HepG2 (cell line): Measurements from ENCODE around the gene MLLT10. TPM values are rescaled to one million over a fixed set of nuclear protein-coding genes. Genes with fewer than 3 reads are reported as not detected.

ENCODE experiments used
- ARHGAP35 ChIP-seq: sonication (generic); formaldehyde crosslinking; IDR thresholded peaks from 2 replicates; pipeline ENCODE4 v1.9.0; 2022; ENCODE audit warnings: mild to moderate bottlenecking, inconsistent platforms, moderate library complexity, missing genetic modification reagents, borderline replicate concordance
- GATA4 ChIP-seq: sonication (generic); IDR thresholded peaks from 2 replicates; pipeline ENCODE4 v1.6.1; 2016; ENCODE audit warnings: antibody characterized with exemption, low read depth, borderline replicate concordance
- IKZF4 ChIP-seq: sonication (generic); formaldehyde crosslinking; IDR thresholded peaks from 2 replicates; pipeline ENCODE4 v1.5.1; 2020; ENCODE audit warnings: borderline replicate concordance, mild to moderate bottlenecking, low read depth, missing genetic modification reagents; ENCODE audit errors: not compliant biosample characterization
- MAF1 ChIP-seq: sonication (generic); formaldehyde crosslinking; IDR thresholded peaks from 2 replicates; pipeline ENCODE4 v1.5.0; 2020; ENCODE audit warnings: missing genetic modification reagents, borderline replicate concordance
- NR2F6 ChIP-seq, 2 experiments: IDR thresholded peaks; 2 replicates each; pipeline ENCODE4 v1.6.1; 2016; ENCODE audit warnings: antibody characterized with exemption in 1 of 2, mild to moderate bottlenecking in 1 of 2
- SIN3B ChIP-seq: fragments of 150-350 bp; IDR thresholded peaks from 2 replicates; pipeline ENCODE4 v1.6.1; 2014; ENCODE audit warnings: low read length
- SMC3 ChIP-seq: IDR thresholded peaks from 2 replicates; pipeline ENCODE4 v1.6.1; 2011; ENCODE audit warnings: low read length, improper control_type of control experiment
- ZNF280D ChIP-seq: sonication (generic); formaldehyde crosslinking; IDR thresholded peaks from 2 replicates; pipeline ENCODE4 v1.5.1; 2020; ENCODE audit warnings: mild to moderate bottlenecking, missing genetic modification reagents
- ZNF331 ChIP-seq: sonication (generic); formaldehyde crosslinking; IDR thresholded peaks from 2 replicates; pipeline ENCODE4 v1.4.0; 2020; ENCODE audit warnings: missing genetic modification reagents
- ZNF546 ChIP-seq: sonication (generic); formaldehyde crosslinking; conservative IDR thresholded peaks from 2 replicates; pipeline ENCODE4 v1.8.1; 2023; ENCODE audit warnings: mild to moderate bottlenecking, missing genetic modification reagents
- ZNF737 ChIP-seq: sonication (generic); formaldehyde crosslinking; IDR thresholded peaks from 2 replicates; pipeline ENCODE4 v1.5.0; 2020; ENCODE audit warnings: missing genetic modification reagents, mild to moderate bottlenecking, borderline replicate concordance
- polyA plus RNA-seq, 8 experiments: library from polyadenylated mRNA; depleted of rRNA in 3 of 8; stranded (reverse) in 7 of 8; unstranded in 1 of 8; fragments of >200 nt; fragmentation: Illumina TruSeq in 4 of 8; extraction: Trizol in 4 of 8; gene quantifications; 2 replicates each; pipeline versions ENCODE4 v1.2.1 to v1.2.3, GENCODE V29; 2011 to 2016; ENCODE audit warnings: low read depth in 4 of 8, missing spikeins in 1 of 8, mixed read lengths in 1 of 8; ENCODE audit not compliant: insufficient read depth in 1 of 8
- total RNA-seq, 5 experiments: library from RNA; depleted of rRNA; stranded (reverse); fragments of >200 nt; fragmentation: Illumina TruSeq; extraction: Trizol; gene quantifications; 2 replicates each; pipeline ENCODE4 v1.2.3, GENCODE V29; 2016; ENCODE audit warnings: low read depth in 1 of 5
- TF ChIP-seq, protein P1 (sequence below): sonication (generic); formaldehyde crosslinking; IDR thresholded peaks from 2 replicates; pipeline ENCODE4 v1.5.0; 2020; ENCODE audit warnings: mild to moderate bottlenecking, missing genetic modification reagents, moderate library complexity
- TF ChIP-seq, protein P2 (sequence below): sonication (generic); formaldehyde crosslinking; IDR thresholded peaks from 2 replicates; pipeline ENCODE4 v1.5.0; 2020; ENCODE audit warnings: mild to moderate bottlenecking, missing genetic modification reagents
- TF ChIP-seq, protein P3 (sequence below): sonication (generic); formaldehyde crosslinking; IDR thresholded peaks from 2 replicates; pipeline ENCODE4 v1.9.0; 2021; ENCODE audit warnings: missing genetic modification reagents, borderline replicate concordance
- TF ChIP-seq, protein P4 (sequence below): sonication (generic); formaldehyde crosslinking; IDR thresholded peaks from 2 replicates; pipeline ENCODE4 v1.5.1; 2020; ENCODE audit warnings: mild to moderate bottlenecking, missing genetic modification reagents, moderate library complexity

MLLT10 gene
- total and polyA plus RNA-seq, 2 of the 13 experiments (the other 11 are each of a cell fraction or from before 2014, with no cell fraction given): 51.3 to 84.1 TPM

DNA sequence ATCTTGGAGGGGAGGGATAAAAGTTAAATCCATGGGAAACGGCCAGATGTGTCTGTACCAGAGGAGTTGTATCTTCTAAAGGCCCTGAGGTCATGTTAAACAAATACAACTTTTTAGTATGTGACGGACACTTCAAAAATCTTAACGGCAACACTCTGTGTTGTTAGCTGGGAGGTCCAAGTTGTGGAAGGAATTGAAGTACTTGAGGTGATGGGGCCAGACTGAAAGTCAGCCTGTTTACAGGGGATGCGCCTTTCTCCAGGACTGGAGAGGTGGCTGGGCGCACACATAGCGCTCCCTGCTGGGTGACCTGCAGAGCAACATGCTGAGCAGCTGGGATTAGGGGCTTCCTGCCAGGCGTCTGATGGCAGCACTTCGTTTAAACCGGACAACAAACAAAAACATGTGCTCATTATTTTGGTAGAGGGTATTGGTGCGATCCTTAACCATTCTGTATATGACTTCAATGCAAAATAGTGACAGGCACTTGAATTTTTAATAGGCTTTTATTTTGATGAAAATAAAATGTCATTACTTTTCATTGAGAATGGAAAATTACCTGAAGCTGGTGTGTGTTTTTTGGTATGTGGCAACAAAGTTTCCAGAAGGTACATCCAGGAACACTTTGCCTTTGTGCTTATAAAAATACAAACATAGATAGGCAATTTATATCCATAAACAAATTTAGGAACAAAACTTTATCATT is 198.2 kb downstream of the MLLT10 start (continued):
- TF ChIP-seq, protein P1, sequence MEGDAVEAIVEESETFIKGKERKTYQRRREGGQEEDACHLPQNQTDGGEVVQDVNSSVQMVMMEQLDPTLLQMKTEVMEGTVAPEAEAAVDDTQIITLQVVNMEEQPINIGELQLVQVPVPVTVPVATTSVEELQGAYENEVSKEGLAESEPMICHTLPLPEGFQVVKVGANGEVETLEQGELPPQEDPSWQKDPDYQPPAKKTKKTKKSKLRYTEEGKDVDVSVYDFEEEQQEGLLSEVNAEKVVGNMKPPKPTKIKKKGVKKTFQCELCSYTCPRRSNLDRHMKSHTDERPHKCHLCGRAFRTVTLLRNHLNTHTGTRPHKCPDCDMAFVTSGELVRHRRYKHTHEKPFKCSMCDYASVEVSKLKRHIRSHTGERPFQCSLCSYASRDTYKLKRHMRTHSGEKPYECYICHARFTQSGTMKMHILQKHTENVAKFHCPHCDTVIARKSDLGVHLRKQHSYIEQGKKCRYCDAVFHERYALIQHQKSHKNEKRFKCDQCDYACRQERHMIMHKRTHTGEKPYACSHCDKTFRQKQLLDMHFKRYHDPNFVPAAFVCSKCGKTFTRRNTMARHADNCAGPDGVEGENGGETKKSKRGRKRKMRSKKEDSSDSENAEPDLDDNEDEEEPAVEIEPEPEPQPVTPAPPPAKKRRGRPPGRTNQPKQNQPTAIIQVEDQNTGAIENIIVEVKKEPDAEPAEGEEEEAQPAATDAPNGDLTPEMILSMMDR (CRISPR knock-in tag): peak; percentile 86
- TF ChIP-seq, protein P2, sequence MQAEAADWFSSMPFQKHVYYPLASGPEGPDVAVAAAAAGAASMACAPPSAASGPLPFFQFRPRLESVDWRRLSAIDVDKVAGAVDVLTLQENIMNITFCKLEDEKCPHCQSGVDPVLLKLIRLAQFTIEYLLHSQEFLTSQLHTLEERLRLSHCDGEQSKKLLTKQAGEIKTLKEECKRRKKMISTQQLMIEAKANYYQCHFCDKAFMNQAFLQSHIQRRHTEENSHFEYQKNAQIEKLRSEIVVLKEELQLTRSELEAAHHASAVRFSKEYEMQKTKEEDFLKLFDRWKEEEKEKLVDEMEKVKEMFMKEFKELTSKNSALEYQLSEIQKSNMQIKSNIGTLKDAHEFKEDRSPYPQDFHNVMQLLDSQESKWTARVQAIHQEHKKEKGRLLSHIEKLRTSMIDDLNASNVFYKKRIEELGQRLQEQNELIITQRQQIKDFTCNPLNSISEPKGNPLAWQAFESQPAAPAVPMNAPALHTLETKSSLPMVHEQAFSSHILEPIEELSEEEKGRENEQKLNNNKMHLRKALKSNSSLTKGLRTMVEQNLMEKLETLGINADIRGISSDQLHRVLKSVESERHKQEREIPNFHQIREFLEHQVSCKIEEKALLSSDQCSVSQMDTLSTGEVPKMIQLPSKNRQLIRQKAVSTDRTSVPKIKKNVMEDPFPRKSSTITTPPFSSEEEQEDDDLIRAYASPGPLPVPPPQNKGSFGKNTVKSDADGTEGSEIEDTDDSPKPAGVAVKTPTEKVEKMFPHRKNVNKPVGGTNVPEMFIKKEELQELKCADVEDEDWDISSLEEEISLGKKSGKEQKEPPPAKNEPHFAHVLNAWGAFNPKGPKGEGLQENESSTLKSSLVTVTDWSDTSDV (CRISPR knock-in tag): no peak
- TF ChIP-seq ZNF331 (CRISPR knock-in tag) (0 out of 2 replicates have a peak, but pooled peaks have one; percentile 24), NR2F6 (IDR thresholded peaks at IDR 0.05) (no peak), NR2F6 (CRISPR knock-in tag; IDR thresholded peaks at IDR 0.05) (0 out of 2 replicates have a peak, but pooled peaks have one; percentile 23), SMC3 (peak; percentile 49), MAF1 (CRISPR knock-in tag) (no peak), ZNF737 (CRISPR knock-in tag) (no peak), IKZF4 (no peak), ARHGAP35 (CRISPR knock-in tag) (no peak), ZNF280D (CRISPR knock-in tag) (no peak), SIN3B (no peak), GATA4 (no peak), ZNF546 (CRISPR knock-in tag) (no peak)
- TF ChIP-seq, protein P3, sequence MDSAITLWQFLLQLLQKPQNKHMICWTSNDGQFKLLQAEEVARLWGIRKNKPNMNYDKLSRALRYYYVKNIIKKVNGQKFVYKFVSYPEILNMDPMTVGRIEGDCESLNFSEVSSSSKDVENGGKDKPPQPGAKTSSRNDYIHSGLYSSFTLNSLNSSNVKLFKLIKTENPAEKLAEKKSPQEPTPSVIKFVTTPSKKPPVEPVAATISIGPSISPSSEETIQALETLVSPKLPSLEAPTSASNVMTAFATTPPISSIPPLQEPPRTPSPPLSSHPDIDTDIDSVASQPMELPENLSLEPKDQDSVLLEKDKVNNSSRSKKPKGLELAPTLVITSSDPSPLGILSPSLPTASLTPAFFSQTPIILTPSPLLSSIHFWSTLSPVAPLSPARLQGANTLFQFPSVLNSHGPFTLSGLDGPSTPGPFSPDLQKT: no peak
- TF ChIP-seq, protein P4, sequence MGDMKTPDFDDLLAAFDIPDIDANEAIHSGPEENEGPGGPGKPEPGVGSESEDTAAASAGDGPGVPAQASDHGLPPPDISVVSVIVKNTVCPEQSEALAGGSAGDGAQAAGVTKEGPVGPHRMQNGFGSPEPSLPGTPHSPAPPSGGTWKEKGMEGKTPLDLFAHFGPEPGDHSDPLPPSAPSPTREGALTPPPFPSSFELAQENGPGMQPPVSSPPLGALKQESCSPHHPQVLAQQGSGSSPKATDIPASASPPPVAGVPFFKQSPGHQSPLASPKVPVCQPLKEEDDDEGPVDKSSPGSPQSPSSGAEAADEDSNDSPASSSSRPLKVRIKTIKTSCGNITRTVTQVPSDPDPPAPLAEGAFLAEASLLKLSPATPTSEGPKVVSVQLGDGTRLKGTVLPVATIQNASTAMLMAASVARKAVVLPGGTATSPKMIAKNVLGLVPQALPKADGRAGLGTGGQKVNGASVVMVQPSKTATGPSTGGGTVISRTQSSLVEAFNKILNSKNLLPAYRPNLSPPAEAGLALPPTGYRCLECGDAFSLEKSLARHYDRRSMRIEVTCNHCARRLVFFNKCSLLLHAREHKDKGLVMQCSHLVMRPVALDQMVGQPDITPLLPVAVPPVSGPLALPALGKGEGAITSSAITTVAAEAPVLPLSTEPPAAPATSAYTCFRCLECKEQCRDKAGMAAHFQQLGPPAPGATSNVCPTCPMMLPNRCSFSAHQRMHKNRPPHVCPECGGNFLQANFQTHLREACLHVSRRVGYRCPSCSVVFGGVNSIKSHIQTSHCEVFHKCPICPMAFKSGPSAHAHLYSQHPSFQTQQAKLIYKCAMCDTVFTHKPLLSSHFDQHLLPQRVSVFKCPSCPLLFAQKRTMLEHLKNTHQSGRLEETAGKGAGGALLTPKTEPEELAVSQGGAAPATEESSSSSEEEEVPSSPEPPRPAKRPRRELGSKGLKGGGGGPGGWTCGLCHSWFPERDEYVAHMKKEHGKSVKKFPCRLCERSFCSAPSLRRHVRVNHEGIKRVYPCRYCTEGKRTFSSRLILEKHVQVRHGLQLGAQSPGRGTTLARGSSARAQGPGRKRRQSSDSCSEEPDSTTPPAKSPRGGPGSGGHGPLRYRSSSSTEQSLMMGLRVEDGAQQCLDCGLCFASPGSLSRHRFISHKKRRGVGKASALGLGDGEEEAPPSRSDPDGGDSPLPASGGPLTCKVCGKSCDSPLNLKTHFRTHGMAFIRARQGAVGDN (CRISPR knock-in tag): peak; percentile 32
